Embryonic facial prominence (tissue), 1 donor: ENCODE data around the gene SCGN.
A peak's percentile ranks its signal among the peaks of the same experiment; 100 is the strongest.

ENCODE experiments used
- DNase-seq: peaks from one replicate; pipeline ENCODE4 v3.0.0-alpha.2; 2016; ENCODE audit errors: extremely low spot score

SCGN gene

DNA sequence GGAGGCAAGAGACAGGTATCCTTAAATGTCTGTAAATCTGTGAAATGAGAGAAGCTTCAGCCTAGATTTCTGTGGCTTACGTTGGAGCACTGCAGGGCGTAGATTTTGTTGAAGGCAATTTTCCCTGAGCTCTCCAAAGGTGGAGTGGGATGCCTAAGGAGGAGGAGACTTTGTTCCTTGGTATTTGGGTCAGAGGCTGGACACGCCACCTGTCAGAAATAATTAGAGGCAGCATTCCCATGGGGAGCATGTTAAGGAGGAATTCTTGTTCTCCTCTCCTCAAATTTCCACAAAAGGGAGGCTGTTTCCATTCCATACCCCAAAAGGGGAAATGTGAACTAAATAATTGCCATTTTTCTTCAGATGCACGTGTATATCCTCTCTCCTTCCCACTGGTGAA lies 11.1 kb upstream of the SCGN start:
- no peak for DNase-seq

DNA sequence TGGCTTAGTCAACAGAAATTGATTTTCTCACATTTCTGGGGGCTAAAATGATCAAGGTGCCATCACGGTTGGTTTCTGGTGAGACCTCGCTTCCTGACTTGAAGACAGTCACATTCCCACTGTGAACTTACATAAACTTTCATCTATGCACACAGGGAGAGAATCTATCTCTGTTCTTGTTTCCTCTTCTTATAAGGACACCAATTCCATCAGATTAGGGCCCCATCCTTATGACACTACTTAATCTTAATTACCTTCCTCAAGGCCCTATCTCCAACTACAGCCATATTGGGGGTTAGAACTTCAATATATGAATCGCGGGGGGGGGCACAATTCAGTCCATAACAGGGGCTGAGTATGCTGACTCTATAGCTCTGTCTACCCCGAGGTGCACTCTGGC lies 10.6 kb upstream of the SCGN start:
- no peak for DNase-seq

DNA sequence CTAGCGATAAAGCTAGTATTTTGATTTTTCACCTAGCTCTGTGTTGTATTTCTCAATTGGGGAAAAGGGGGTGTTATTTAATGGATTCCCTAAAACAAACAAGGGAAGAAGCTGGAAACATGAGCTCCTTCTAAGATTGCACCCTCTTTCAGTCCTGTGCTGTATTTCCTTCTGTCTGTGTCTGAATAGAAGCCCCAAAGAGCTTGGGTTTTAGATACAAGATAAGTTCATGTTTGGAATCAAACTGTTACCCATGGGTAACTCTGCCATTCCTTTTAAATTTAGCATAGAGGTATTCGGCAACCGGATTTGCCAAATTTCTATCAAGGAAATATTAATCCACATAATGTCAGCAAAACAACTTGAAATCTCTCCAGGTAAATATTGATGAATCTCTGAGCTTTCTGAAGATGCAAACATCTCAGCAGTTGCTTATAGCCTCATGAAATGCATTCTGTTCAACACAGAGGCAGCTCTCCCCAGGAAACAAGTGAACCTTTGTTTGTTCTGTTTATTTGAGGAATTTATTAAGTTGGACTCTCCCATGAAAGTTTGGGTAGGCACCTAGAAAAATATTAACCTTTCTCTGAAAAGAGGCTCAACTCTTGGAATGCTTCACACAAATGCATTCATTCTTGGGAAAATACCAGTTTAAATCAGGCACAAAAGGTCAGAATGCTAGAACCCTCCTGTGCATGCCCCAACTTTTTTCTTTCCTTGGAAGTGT lies 9.9 kb upstream of the SCGN start:
- DNase-seq: no peak

DNA sequence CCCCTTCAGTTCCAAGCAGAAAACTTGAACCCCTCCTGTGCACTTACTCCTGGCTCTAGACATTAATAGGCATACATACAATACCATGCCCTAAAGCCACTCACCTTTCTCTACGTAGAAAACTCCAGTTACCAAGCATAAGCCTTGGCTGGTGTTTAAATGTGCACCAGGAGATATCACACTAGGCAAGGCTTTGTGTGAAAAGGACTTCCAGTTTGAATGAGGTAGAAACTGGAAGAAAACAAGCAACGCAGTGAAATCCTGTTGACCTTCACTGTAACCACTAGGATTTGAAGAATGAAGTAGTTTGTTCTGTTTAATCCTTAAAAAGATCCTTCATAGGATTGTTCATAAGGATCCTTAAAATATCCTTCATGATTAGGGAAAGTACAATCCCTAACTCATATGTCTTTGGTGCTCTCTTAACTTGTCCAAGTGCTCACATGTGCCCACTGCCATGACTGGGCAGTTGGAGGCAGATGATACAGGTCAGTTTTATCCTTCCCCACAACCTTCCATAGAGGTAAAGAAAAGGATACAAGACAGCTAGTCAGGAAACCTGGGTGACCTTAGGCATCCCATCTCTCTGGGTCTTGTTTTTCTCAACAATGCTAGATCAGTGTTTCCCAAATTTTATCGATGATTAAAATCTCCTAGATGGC lies 9.2 kb upstream of the SCGN start:
- no peak for DNase-seq

DNA sequence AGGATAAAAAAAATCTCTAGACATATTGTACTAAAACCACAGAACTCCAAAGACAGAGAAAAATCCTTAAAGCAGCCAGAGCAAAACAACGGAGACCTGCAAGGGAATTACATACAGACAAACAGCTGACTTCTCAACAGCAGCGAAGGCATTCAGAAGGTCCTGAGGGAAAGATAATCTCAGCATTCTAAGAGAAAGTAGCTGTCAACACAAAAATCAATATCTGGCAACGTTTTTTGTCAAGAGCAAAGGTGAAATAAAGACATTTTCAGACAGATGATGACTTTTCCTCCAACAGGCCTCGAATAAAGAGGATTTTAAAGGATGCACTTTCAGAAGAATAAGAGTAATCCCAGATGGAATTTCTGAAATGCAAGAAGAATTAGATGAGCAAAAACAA lies 6.1 kb upstream of the SCGN start:
- DNase-seq: no peak

DNA sequence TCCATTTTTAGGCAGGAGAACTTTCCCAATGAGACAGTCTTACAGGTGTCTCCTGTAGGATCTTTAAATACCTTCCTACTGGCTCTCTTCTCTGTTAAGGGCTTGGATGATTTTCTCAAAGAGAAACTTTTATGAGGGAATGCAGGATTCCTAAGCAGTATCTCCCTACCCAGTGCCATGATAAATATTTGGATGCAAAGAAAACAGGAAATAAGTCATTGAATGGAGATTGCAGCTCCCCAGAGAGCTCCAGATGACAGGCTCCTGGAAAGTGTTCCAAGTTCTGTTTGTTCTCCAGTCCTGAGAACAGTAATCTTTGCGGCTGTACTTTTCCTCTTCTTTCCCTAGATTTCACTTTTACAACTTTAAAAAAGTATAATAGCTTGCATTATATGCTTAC lies 2.4 kb upstream of the SCGN start:
- DNase-seq: no peak

DNA sequence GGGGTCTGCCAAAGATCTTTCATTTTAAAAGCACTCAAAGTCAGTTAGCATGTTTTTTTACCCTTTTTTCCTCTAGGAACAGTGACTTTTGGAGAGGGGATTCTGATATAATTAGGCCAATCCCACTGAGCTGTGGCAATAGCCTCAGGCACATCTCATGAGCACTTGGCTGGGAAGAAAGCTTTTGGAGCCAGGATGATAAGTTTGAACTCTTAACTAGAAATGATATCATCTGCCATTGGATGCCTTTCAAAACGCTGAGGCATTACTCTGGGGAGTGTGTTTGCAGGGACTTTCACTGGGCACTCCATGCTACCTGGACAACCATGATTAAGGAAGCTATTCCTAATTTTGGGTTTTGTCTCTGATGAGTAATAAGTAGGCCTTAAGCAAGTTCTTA lies 3.7 kb downstream of the SCGN start:
- DNase-seq: no peak

DNA sequence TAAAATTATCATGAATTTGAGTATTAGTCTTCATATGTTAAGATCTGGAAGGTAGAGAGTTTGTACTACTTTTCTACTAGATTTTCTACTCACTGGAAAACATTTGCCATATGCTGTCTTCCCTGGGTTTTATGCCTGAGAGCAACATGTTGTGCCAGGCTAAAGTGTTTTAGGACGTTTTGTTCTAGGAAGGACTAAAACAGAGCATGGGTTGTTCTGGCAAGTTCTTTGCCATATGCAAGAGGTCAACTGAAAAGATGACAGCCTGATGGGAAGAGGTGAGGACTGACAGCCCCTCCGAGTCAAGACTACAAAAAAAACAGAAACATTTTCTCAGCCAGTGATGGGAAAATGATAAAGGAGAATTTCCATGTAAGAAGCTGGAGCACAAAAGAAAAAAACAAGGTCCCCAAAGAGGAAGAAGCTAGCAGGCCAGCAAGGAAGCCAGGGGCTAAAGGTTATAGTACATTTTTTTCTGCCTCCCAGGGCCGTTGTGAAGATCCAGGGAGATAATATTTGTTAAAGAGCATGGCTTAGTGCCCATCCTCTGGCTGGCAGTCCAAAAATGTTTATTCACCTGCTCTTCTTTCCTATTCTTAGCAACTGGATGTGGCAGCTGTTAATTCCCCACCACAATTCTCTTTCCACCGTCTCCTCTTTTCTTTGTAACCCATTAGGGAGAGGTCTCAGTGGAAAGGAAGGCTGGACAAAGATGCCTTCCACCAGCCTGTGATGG lies 7.8 kb downstream of the SCGN start:
- no peak for DNase-seq

DNA sequence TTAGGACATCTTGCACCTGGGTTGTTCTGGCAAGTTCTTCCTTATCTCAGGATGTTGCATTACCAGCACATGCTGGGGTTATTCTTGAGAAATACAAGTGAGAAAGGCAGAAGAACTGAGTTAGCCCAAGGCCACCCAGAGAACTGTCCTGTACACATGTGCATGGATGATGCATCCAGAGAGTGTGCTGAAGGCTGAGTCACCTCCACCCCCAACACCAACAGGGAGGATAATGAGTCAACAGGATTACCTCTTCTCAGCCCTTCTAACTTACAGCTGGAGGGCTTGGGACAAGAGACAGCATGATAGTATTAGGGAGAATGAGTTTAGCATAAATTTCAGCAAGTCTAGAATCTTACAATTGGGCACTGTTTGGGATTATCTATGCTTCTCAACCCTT lies 8.5 kb downstream of the SCGN start:
- no peak for DNase-seq

DNA sequence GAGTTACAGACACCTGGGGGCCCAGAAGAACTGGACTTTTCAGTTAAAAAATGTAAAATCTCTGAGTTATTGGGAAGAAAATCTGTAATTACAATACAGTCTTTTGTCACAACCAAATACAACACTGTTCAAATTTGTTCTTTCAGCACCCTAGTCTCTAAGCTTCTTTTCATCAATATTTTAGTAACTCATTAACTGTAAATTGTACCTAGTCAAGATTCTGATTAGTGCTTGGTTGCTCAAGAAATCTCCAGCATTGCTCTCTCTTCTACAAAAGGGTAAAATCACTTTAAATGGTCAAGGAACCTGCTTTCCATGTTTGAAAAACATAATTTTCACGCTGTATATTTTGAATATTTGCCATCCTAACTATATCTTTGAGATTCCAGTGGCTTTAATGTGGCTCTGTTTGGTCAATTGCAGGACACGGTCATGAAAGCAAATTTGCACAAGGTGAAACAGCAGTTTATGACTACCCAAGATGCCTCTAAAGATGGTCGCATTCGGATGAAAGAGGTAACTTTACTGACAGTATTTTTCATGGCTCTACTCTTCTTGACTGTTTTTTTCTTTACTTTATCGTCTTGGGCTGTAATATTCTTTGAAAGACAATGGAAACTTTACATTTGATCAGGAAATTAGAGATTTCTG lies 9.2 kb downstream of the SCGN start:
- DNase-seq: no peak

DNA sequence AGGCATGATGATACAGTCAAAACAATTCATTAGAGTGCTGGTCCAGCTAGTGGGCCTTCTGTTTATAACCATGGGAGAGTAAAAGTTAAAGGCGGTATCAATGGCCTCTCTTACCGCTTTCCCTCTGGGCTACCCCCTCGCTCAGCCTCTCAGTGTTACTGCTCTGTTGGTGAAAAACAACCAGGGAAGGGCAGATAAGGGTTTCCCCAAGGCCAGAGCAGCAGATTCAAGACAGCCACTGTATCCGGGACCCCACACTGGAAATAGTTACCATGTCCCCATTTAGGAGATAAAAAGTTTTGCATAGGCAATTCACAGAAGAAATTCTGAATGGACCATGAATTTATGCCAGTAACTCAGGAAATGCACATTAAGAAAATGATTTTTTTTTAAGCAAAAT lies 13.4 kb downstream of the SCGN start:
- no peak for DNase-seq

DNA sequence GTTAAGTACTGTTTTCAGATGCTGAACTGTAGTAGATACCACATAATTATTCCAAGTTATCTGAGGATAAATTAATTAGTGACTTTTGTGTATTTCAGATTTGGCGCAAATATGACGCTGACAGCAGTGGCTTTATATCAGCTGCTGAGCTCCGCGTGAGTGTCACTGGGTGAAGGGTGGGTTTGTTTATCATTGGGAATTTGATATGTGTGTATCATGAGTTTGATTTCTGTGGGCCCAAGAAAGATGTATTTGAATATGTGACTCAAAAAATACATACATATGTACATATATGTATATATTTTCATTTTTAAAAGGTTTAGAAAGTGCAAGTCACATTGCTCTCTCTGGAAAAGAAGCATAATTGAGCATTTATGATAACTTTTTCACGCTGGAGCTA lies 17.4 kb downstream of the SCGN start:
- no peak for DNase-seq

DNA sequence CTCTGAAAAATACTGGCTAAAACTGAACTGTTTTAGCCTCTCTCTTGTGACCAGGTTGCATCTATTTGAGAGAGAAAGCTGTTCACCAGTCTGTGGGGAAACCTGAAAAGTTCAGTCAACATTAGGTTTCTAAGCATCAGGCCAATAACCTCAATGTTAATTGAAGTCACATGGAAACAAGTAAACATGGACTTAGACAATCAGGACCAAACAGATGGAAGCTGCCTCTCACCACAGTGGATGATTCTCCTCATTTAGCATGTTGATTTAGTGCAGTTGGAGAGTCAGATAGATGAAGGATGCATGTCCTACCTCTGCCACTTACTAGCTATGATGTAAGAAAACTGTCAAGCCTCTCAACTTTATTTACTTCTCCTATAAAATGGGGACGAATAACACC lies 18.2 kb downstream of the SCGN start:
- DNase-seq: no peak

DNA sequence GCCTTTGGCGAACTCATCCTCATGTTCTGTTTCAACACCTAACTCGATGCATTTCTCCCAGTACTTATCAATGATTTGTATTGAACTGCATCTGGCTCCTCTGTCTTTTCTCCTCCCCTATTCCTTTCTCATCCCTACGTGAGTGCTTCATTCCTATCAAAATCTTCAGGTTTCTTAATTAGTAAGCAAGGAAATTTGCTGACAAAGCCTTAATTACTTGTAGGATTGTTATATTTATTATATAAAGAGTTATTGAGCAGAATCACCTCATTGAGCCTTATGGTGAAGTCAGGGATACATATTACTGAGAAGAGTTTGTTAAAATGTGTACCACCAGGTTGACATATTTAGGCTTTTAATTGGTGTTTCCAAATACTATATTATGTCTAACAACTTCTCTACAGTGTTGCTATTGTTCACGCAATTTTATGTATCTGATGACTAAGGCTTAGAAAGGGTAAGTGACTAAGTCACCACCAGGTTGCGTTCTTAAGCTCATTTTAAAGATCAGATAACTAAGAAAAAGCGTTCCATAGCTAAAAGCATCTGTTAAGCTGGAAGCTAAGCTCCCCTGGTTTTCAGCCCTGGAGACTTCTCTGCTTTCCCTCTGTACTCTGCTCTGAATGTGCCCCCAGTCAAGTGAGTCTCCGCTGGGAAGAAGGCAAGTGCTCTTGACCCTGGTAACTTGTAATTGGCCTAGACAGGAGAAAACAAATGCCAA lies 18.9 kb downstream of the SCGN start:
- no peak for DNase-seq

DNA sequence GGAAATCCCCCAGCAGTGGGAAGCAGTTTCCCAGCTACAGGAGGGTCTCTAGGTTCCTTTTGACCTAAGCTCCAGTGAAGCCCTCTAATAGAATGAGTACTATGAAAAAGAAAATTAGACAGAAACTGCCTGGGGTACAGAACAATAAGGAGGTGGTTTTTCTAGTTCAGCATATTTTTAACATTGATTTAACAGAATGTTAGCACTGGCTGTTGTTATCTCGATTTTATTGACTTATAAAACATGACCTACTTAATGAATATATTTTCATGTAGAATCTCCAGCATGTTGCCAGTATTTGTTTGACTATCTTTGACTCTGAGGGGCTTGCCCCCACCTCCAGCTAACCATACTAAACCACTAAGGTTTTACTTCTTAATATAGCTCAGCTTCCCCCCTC lies 19.6 kb downstream of the SCGN start:
- DNase-seq: no peak

DNA sequence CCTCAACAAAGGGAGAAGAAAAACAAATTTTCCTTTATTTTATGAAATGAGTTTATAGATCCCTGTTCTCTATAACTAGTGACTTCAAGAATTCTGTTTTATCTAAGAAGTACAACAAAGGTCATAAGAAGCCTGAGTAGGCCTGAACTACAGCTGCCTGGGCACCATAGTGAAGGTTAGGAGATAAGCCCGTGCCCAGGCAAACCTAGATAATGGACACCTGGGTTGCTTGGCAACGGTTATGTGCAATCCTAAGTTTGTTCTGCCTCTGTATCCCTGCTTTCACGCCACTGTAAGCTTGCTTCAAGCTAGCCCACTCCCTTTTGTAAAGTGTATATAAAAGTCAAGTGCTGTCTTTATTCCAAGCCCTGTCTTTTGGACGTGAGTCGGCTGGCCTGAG lies 23.2 kb downstream of the SCGN start:
- DNase-seq: no peak

DNA sequence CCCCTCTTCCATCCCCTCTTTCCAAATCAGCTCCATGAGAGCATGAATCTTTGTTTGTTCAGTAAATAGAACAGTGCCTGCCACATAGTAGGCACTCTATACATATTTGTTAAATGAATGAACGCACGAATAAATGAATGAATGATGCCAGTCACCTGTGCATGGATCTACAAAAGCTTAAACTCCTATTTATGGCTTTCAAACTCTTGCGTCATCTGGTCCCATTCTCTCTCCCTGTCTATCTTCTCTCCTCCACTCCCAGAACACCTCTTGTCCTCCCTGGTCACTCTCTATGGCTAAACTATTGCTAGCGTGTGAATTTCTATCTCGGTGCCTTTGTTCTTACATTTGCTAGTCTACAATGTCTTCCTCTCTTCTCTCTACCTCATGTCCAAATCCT lies 24.8 kb downstream of the SCGN start:
- no peak for DNase-seq

DNA sequence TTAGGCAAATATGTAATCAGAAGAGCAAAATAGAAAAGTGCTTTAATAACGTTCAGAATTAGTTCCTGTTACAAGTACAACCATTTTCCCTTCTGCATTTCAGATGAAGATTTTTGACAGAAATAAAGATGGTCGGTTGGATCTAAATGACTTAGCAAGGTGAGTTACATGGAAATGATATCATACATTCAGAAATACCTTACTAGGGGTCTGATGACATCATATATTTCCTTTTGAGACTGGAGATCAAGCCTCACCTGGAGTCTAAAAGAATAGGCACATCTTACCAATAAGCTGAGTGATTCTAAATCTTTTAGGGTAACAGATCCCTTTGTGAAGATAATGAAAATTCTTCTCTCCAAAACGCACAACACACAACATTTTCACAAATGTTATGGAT lies 29.8 kb downstream of the SCGN start:
- DNase-seq: no peak

DNA sequence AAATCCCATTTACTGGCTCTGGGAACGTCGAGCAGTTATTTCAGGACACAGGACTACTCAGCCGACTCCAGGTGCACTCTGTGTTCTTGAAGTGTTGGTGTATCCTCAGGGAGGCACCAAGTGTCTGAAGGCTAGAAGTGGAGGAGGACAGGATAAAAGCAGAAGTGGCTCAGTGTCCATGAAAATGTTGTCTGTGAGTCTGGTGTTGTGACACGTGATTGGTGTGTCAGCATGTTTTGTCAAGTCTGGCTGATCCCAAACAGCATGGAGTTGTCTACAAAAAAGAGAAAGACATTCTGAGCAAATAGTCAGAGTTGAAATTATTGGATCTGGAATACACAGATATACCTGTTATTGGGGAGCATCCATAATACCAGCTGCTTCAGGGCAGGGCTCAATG lies 30.3 kb downstream of the SCGN start:
- DNase-seq: no peak

DNA sequence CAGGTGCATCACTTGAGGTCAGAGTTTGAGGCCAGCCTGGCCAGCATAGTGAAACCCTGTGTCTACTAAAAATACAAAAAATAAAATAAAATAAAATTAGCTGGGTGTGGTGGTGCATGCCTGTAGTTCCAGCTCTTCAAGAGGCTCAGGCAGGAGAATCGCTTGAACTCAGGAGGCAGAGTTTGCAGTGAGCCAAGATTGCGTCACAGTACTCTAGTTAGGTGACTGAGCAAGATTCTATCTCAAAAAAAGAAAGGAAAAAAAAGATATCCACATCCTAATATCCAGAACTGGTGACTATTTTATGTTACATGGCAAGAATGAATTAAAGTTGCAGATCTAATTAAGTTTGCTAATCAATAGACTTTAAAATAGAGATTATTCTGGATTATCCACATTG lies 32.5 kb downstream of the SCGN start:
- no peak for DNase-seq

DNA sequence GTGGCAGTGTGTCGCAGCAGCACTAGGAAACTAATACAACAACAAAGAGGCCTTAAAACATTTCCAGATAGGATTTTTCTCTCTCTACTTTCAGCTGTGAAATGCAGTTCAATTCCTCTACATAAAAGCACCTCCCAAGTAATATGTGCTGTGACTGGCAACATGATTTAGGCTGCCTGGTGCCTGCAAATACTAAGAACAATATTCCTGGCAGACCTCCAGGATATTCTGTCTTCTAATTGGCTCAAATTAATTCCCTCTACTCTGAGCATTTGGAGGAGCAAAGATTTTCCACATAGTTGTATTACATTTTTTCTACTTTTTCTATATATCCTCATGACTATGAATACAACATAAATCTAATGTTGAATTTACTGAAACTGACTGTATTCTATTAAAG lies 33.2 kb downstream of the SCGN start:
- peak; percentile 27 for DNase-seq

DNA sequence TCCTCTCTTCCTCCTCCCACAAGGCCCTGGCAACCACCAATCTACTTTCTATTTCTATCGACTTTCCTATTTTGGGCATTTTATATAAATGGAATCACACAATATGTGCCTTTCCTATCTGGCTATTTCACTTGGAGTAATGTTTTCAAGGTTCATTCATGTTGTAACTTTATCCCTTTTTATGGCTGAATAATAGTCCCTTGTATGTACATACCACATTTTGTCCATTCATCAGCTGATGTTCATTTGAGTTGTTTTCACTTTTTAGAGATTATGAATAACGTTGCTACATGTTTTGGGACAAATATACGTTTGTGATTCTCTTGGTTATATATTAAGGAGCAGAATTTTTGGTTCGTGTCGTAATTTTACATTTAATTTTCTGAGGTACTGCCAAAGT lies 33.9 kb downstream of the SCGN start:
- no peak for DNase-seq
